Mesendoderm (in vitro differentiated cells): Measurements from ENCODE around the gene HOXC13.

Experiments
- DNase-seq: peaks from one replicate; pipeline ENCODE4 v3.0.0; 2013
- H2AK5ac ChIP-seq: 2 replicates; pipeline ENCODE4 v1.6.1; 2013; ENCODE audit warnings: low read length, inconsistent platforms
- H2BK120ac ChIP-seq: 2 replicates; pipeline ENCODE4 v1.6.1; 2013; ENCODE audit warnings: low read depth, mild to moderate bottlenecking, low read length, moderate library complexity, mixed read lengths
- H2BK15ac ChIP-seq: replicated peaks from 2 replicates; pipeline ENCODE4 v1.6.1; 2013; ENCODE audit warnings: low read depth, mild to moderate bottlenecking, moderate library complexity
- H2BK5ac ChIP-seq: 2 replicates; pipeline ENCODE4 v1.6.1; 2013; ENCODE audit warnings: low read length, inconsistent platforms
- H3K18ac ChIP-seq: 2 replicates; pipeline ENCODE4 v1.6.1; 2013; ENCODE audit warnings: mild to moderate bottlenecking, low read length, mixed read lengths
- H3K23ac ChIP-seq: one replicate; pipeline ENCODE4 v1.6.1; 2013; ENCODE audit warnings: low read length
- H3K27ac ChIP-seq: 2 replicates; pipeline ENCODE4 v1.5.1; 2013; ENCODE audit warnings: low read depth, mild to moderate bottlenecking, inconsistent platforms, low read length, moderate library complexity
- H3K27me3 ChIP-seq: 2 replicates; pipeline ENCODE4 v1.6.1; 2013; ENCODE audit warnings: low read length, control low read depth, mild to moderate bottlenecking, inconsistent platforms; ENCODE audit not compliant: insufficient read depth, poor library complexity
- H3K36me3 ChIP-seq: 2 replicates; pipeline ENCODE4 v1.6.1; 2013; ENCODE audit warnings: low read length, inconsistent platforms; ENCODE audit not compliant: control insufficient read depth, insufficient read depth
- H3K4ac ChIP-seq: one replicate; pipeline ENCODE4 v1.6.1; 2013; ENCODE audit warnings: low read depth, mild to moderate bottlenecking, low read length, moderate library complexity
- H3K4me1 ChIP-seq: 2 replicates; pipeline ENCODE4 v1.6.1; 2013; ENCODE audit warnings: low read depth, low read length, inconsistent platforms; ENCODE audit not compliant: control insufficient read depth
- H3K4me2 ChIP-seq: 2 replicates; pipeline ENCODE4 v1.6.1; 2013; ENCODE audit warnings: low read length
- H3K4me3 ChIP-seq: 2 replicates; pipeline ENCODE4 v1.5.1; 2013; ENCODE audit warnings: mild to moderate bottlenecking, low read length
- H3K56ac ChIP-seq: one replicate; pipeline ENCODE4 v1.6.1; 2013; ENCODE audit warnings: low read length
- H3K79me1 ChIP-seq: 2 replicates; pipeline ENCODE4 v1.6.1; 2013; ENCODE audit warnings: low read length, inconsistent platforms
- H3K79me2 ChIP-seq: 2 replicates; pipeline ENCODE4 v1.6.1; 2013; ENCODE audit warnings: mild to moderate bottlenecking, low read length; ENCODE audit not compliant: control insufficient read depth, insufficient read depth
- H3K9ac ChIP-seq: 2 replicates; pipeline ENCODE4 v1.6.1; 2013; ENCODE audit warnings: low read length, inconsistent platforms
- H4K5ac ChIP-seq: one replicate; pipeline ENCODE4 v1.6.1; 2013; ENCODE audit warnings: low read length
- H4K8ac ChIP-seq: one replicate; pipeline ENCODE4 v1.6.1; 2013; ENCODE audit warnings: low read depth, mild to moderate bottlenecking, control low read depth, low read length, moderate library complexity
- WGBS: extraction: QIAGEN DNeasy Blood & Tissue Kit; methylation state at CpG from one replicate; pipeline ENCODE4 v1.1.7; 2013; ENCODE audit warnings: low lambda C conversion rate, missing lambda C conversion rate; ENCODE audit not compliant: insufficient coverage; ENCODE audit errors: extremely low coverage; 5-methylcytosine and 5-hydroxymethylcytosine counted together

Gene HOXC13

DNA sequence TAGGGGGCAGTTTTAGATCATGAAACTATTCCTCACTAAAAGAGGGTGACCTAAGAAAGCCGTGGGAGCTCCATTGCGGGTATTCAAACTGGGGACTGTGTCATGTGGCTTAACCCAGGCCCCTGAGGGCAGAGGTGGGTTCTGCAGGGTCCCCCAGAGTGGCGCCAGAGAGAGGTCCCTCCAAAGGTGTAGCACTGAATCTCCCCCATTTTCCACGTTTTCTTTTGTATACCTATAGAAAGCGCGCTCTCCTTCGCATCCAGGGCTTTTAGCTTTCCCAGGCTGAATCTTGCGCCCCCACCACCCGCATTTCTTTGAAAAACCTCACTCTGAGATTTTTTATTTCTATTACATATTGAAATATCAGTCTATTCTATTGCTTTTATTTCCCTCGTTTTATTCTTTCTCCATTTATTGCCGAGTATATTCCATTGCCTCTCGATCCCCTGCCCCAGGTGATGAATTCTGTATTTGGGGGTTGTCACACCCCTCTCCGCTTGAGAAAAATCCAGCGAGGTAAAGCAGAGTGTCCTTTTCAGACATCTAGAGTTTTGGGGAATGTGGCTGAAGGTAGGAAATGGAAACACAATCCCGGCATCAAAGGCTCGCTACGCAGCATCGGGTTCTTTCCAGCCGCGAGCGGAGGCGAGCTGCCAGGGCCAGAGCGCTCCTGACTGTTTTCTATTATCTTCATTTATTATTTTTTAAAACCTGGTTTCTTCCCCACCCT lies 870 bp upstream of the HOXC13 start:
- Histone ChIP-seq H3K23ac (no peak overlapping the region), H3K56ac (no peak overlapping the region), H3K79me2 (no peaks in the 10 kb centered on the region), H3K18ac (no peak overlapping the region), H3K79me1 (no peaks in the 10 kb centered on the region), H3K9ac (no peak overlapping the region), H2BK15ac (no peak overlapping the region), H3K4me2 (no peak overlapping the region), H4K5ac (no peak overlapping the region), H3K27ac (no peak overlapping the region), H2BK5ac (no peak overlapping the region), H3K27me3 (peaks cover 95% of the 10 kb centered on the region), H3K4ac (no peak overlapping the region), H3K4me3 (no peak overlapping the region), H3K4me1 (no peaks in the 10 kb centered on the region), H4K8ac (no peak overlapping the region), H2BK120ac (no peak overlapping the region), H2AK5ac (no peak overlapping the region), H3K36me3 (no peaks in the 10 kb centered on the region)
- WGBS, result no CpG with 5 or more reads among the region's 23 CpGs
- DNase-seq, result no peak

DNA sequence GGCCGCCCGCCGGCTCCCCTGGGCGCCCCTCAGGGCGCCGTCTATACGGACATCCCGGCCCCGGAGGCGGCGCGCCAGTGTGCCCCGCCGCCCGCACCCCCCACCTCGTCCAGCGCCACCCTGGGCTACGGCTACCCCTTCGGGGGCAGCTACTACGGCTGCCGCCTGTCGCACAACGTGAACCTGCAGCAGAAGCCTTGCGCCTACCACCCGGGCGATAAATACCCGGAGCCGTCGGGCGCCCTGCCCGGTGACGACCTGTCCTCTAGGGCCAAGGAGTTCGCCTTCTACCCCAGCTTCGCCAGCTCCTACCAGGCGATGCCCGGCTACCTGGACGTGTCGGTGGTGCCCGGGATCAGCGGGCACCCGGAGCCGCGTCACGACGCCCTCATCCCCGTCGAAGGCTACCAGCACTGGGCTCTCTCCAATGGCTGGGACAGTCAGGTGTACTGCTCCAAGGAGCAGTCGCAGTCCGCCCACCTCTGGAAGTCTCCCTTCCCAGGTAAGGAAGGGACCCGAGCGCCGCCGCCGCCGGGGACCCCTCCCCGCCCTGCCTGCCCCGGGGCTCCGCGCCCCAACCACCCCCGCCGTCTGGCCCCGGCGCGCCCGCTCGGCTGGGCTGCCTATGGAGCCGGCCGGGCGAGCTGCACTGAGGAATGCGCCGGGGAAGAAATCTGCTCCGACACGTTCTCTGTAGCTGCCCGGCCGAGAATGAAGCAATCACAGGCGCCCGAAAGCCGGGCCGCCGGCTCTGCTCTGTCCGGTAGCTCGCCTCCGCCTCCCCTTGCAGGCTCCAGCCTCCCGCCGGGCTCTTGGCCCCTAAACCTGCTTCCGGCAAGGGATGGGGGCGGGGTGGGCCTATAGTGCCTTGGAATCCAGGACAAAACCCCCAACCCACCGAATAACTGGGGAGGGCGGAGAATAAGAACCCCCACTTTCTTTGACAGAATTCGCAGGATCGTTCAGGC lies 794 bp downstream of the HOXC13 start:
- no peak overlapping the region for H2BK15ac ChIP-seq
- no peaks in the 10 kb centered on the region for H3K36me3 ChIP-seq
- no peak overlapping the region for H3K4me2 ChIP-seq
- DNase-seq, result peak; percentile 71
- no peak overlapping the region for H3K23ac ChIP-seq
- no peak overlapping the region for H3K4me3 ChIP-seq
- no peak overlapping the region for H2BK120ac ChIP-seq
- WGBS, result no CpG with 5 or more reads among the region's 91 CpGs
- H3K18ac ChIP-seq, result no peak overlapping the region
- H3K4ac ChIP-seq, result no peak overlapping the region
- no peak overlapping the region for H3K27ac ChIP-seq
- H3K9ac ChIP-seq, result no peak overlapping the region
- H3K27me3 ChIP-seq, result peaks cover 89% of the 10 kb centered on the region
- no peak overlapping the region for H2BK5ac ChIP-seq
- no peaks in the 10 kb centered on the region for H3K79me1 ChIP-seq
- H4K8ac ChIP-seq, result no peak overlapping the region
- H4K5ac ChIP-seq, result no peak overlapping the region
- H3K79me2 ChIP-seq, result no peaks in the 10 kb centered on the region
- no peaks in the 10 kb centered on the region for H3K4me1 ChIP-seq
- no peak overlapping the region for H3K56ac ChIP-seq
- H2AK5ac ChIP-seq, result no peak overlapping the region

DNA sequence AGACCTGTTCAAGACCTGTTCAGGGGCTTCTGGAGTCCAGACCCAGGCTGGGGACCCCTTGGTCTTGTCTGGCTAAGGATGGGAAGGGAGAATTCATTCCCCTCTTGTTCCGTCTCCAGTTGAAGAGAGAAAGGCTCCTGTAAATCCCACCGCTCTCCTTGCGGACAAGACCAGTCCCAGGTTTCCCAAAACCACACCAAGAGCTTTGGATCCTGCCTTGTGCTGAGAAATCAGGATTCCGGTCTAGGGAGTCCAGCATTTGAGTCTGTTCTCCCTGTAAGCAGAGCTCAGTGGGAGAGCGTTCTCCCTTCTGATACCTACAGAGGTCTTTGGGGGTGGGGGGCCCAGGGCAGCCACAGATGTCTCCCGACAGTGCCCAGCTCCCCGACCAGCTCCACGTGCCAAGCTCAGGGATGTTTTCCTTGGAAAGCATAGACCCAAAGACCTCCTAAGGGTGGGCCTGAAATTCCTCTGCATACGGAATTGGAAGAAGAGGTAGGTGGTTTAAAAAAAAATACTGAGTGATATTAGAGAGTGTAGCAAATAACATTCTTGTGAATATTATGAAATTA lies 1.9 kb downstream of the HOXC13 start:
- Histone ChIP-seq H3K4me3 (no peak overlapping the region), H2BK120ac (no peak overlapping the region), H3K27ac (no peak overlapping the region), H3K4me1 (no peaks in the 10 kb centered on the region), H4K8ac (no peak overlapping the region), H3K56ac (no peak overlapping the region), H2BK5ac (no peak overlapping the region), H3K18ac (no peak overlapping the region), H3K23ac (no peak overlapping the region), H3K27me3 (peaks cover 89% of the 10 kb centered on the region), H3K4ac (no peak overlapping the region), H3K79me1 (no peaks in the 10 kb centered on the region), H3K36me3 (no peaks in the 10 kb centered on the region), H3K9ac (no peak overlapping the region), H2AK5ac (no peak overlapping the region), H3K4me2 (no peak overlapping the region), H2BK15ac (no peak overlapping the region), H3K79me2 (no peaks in the 10 kb centered on the region), H4K5ac (no peak overlapping the region)
- no peak for DNase-seq
- WGBS, result no CpG with 5 or more reads among the region's 9 CpGs

DNA sequence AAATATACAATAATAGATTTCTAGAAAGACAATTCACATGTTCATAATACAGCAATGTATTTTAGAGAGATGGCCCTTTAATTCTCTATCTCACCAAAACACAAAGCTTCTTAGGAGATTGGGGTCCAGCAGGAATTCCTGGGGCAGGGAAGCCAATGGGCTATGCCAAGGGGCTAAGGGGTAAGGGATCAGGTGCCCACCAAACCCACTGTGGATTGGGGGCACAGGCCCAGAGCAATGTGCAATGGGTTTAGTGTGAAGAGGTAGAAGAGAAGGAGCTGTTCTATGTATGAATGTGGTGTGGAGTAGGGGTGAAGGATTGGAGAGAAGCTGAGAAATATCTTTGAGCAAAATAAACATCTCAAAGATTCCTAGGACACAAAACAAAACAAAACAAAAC lies 2.6 kb downstream of the HOXC13 start:
- Histone ChIP-seq H3K18ac (no peak overlapping the region), H3K27ac (no peak overlapping the region), H3K4ac (no peak overlapping the region), H3K9ac (no peak overlapping the region), H3K4me2 (no peak overlapping the region), H2BK120ac (no peak overlapping the region), H2BK5ac (no peak overlapping the region), H3K4me3 (no peak overlapping the region), H3K36me3 (no peaks in the 10 kb centered on the region), H4K5ac (no peak overlapping the region), H2AK5ac (no peak overlapping the region), H3K79me2 (no peaks in the 10 kb centered on the region), H3K23ac (no peak overlapping the region), H4K8ac (no peak overlapping the region), H3K56ac (no peak overlapping the region), H3K79me1 (no peaks in the 10 kb centered on the region), H2BK15ac (no peak overlapping the region), H3K27me3 (peaks cover 89% of the 10 kb centered on the region), H3K4me1 (no peaks in the 10 kb centered on the region)
- DNase-seq, result no peak

DNA sequence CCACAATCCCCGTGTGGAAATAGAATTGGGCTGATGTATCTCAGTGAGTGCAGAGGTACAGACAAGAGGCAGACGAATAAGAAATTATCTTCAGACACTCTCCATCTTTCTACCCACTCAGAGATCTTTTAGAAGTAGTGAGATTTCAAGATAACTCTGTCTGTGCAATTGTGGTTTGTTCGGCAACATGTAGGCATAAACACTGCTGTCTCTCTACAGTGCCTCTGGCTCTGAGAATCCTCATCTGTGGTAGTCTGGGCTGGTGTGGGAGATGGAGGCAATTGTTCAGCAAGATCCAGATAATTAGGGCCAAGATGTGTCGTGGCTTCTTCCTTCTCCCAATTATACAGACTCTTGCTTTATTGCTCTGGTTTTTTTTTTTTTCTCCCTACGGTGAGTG lies 3.1 kb downstream of the HOXC13 start:
- DNase-seq, result no peak
- Histone ChIP-seq H4K8ac (no peak overlapping the region), H3K9ac (no peak overlapping the region), H3K18ac (no peak overlapping the region), H2BK15ac (no peak overlapping the region), H2AK5ac (no peak overlapping the region), H3K27ac (no peak overlapping the region), H3K23ac (no peak overlapping the region), H3K4me3 (no peak overlapping the region), H2BK120ac (no peak overlapping the region), H3K4me2 (no peak overlapping the region), H3K4ac (no peak overlapping the region), H3K56ac (no peak overlapping the region), H4K5ac (no peak overlapping the region), H3K27me3 (peaks cover 87% of the 10 kb centered on the region), H3K36me3 (no peaks in the 10 kb centered on the region), H2BK5ac (no peak overlapping the region), H3K4me1 (no peaks in the 10 kb centered on the region), H3K79me2 (no peaks in the 10 kb centered on the region), H3K79me1 (no peaks in the 10 kb centered on the region)
- WGBS, result no CpG with 5 or more reads among the region's 5 CpGs
